Measurements from ENCODE around the gene MAP1B. TPM values are rescaled to one million over a fixed set of nuclear protein-coding genes. Genes with fewer than 3 reads are reported as not detected.

Gene MAP1B
- polyA plus RNA-seq, 1 donor from 2014 or later: 0.10 TPM

- H3K4me1 Mint-ChIP-seq: peaks cover 0 to 3% (median 0%) of the 10 kb centered on the region in 3 donors
- no peaks in the 10 kb centered on the region for H3K36me3 Mint-ChIP-seq
- peak overlapping the region in 1 of 4 donors; percentile 12 for H3K4me3 Mint-ChIP-seq
- no peaks in the 10 kb centered on the region for H3K9me3 Mint-ChIP-seq
- H3K27me3 Mint-ChIP-seq: peaks cover 24% of the 10 kb centered on the region
- H3K27ac Mint-ChIP-seq: no peak overlapping the region
These were observed 5.1 kb downstream of the MAP1B start for GRCh38 chr5:72112389-72112788.

GRCh38 chr5:72114629-72115028 lies 7.4 kb downstream of the MAP1B start:
- no peaks in the 10 kb centered on the region for H3K9me3 Mint-ChIP-seq
- no peaks in the 10 kb centered on the region for H3K4me1 Mint-ChIP-seq
- H3K27ac Mint-ChIP-seq: no peak overlapping the region
- H3K27me3 Mint-ChIP-seq: peaks cover 8% of the 10 kb centered on the region
- no peak overlapping the region for H3K4me3 Mint-ChIP-seq
- no peaks in the 10 kb centered on the region for H3K36me3 Mint-ChIP-seq

GRCh38 chr5:72115296-72115695 lies 8.0 kb downstream of the MAP1B start:
- Mint-ChIP-seq H3K4me1 (no peaks in the 10 kb centered on the region), H3K4me3 (no peak overlapping the region), H3K36me3 (no peaks in the 10 kb centered on the region), H3K9me3 (no peaks in the 10 kb centered on the region), H3K27ac (no peak overlapping the region), H3K27me3 (peaks cover 5% of the 10 kb centered on the region)

- no peaks in the 10 kb centered on the region for H3K36me3 Mint-ChIP-seq
- no peaks in the 10 kb centered on the region for H3K9me3 Mint-ChIP-seq
- no peak overlapping the region for H3K4me3 Mint-ChIP-seq
- H3K27ac Mint-ChIP-seq: no peak overlapping the region
- peaks cover 7% of the 10 kb centered on the region for H3K27me3 Mint-ChIP-seq
- no peaks in the 10 kb centered on the region for H3K4me1 Mint-ChIP-seq
These were observed 10.0 kb downstream of the MAP1B start for GRCh38 chr5:72117307-72117706.

GRCh38 chr5:72121052-72121779 lies 13.9 kb downstream of the MAP1B start:
- H3K4me1 Mint-ChIP-seq: no peaks in the 10 kb centered on the region
- peaks cover 15% of the 10 kb centered on the region for H3K27me3 Mint-ChIP-seq
- no peak overlapping the region for H3K27ac Mint-ChIP-seq
- no peaks in the 10 kb centered on the region for H3K9me3 Mint-ChIP-seq
- no peak overlapping the region for H3K4me3 Mint-ChIP-seq
- no peaks in the 10 kb centered on the region for H3K36me3 Mint-ChIP-seq

GRCh38 chr5:72121780-72122445 lies 14.6 kb downstream of the MAP1B start:
- Mint-ChIP-seq H3K4me3 (no peak overlapping the region), H3K27ac (no peak overlapping the region), H3K4me1 (no peaks in the 10 kb centered on the region), H3K36me3 (no peaks in the 10 kb centered on the region), H3K27me3 (peaks cover 11% of the 10 kb centered on the region), H3K9me3 (no peaks in the 10 kb centered on the region)

- peaks cover 11% of the 10 kb centered on the region for H3K27me3 Mint-ChIP-seq
- H3K9me3 Mint-ChIP-seq: no peaks in the 10 kb centered on the region
- H3K4me1 Mint-ChIP-seq: no peaks in the 10 kb centered on the region
- H3K27ac Mint-ChIP-seq: no peak overlapping the region
- no peak overlapping the region for H3K4me3 Mint-ChIP-seq
- no peaks in the 10 kb centered on the region for H3K36me3 Mint-ChIP-seq
These were observed 15.3 kb downstream of the MAP1B start for GRCh38 chr5:72122602-72123001.

- H3K36me3 Mint-ChIP-seq: no peaks in the 10 kb centered on the region
- no peak overlapping the region for H3K27ac Mint-ChIP-seq
- no peaks in the 10 kb centered on the region for H3K9me3 Mint-ChIP-seq
- H3K27me3 Mint-ChIP-seq: peaks cover 11% of the 10 kb centered on the region
- no peaks in the 10 kb centered on the region for H3K4me1 Mint-ChIP-seq
- H3K4me3 Mint-ChIP-seq: no peak overlapping the region
These were observed 16.6 kb downstream of the MAP1B start for GRCh38 chr5:72123764-72124376.

- Mint-ChIP-seq H3K4me1 (no peaks in the 10 kb centered on the region), H3K27ac (no peak overlapping the region), H3K4me3 (no peak overlapping the region), H3K9me3 (peaks cover 0 to 2% (median 0%) of the 10 kb centered on the region in 3 donors), H3K27me3 (peaks cover 14% of the 10 kb centered on the region), H3K36me3 (no peaks in the 10 kb centered on the region)
These were observed 18.1 kb downstream of the MAP1B start for GRCh38 chr5:72125271-72125940.

GRCh38 chr5:72125941-72126620 lies 18.8 kb downstream of the MAP1B start:
- no peak overlapping the region for H3K27ac Mint-ChIP-seq
- peaks cover 0 to 2% (median 0%) of the 10 kb centered on the region in 3 donors for H3K9me3 Mint-ChIP-seq
- no peak overlapping the region for H3K4me3 Mint-ChIP-seq
- peaks cover 16% of the 10 kb centered on the region for H3K27me3 Mint-ChIP-seq
- no peaks in the 10 kb centered on the region for H3K36me3 Mint-ChIP-seq
- no peaks in the 10 kb centered on the region for H3K4me1 Mint-ChIP-seq

- no peaks in the 10 kb centered on the region for H3K36me3 Mint-ChIP-seq
- H3K27me3 Mint-ChIP-seq: peaks cover 16% of the 10 kb centered on the region
- H3K4me3 Mint-ChIP-seq: no peak overlapping the region
- H3K4me1 Mint-ChIP-seq: no peaks in the 10 kb centered on the region
- no peak overlapping the region for H3K27ac Mint-ChIP-seq
- peaks cover 0 to 2% (median 0%) of the 10 kb centered on the region in 3 donors for H3K9me3 Mint-ChIP-seq
These were observed 19.5 kb downstream of the MAP1B start for GRCh38 chr5:72126796-72127195.

GRCh38 chr5:72129725-72130124 lies 22.4 kb downstream of the MAP1B start:
- no peak overlapping the region for H3K27ac Mint-ChIP-seq

GRCh38 chr5:72130351-72130761 lies 23.1 kb downstream of the MAP1B start:
- Mint-ChIP-seq H3K36me3 (no peaks in the 10 kb centered on the region), H3K27me3 (peaks cover 4% of the 10 kb centered on the region), H3K4me1 (no peaks in the 10 kb centered on the region), H3K27ac (no peak overlapping the region), H3K4me3 (no peak overlapping the region), H3K9me3 (peaks cover 0 to 2% (median 0%) of the 10 kb centered on the region in 3 donors)

More at GRCh38 chr5:72129725-72130124, 22.4 kb downstream of the MAP1B start:
- no peaks in the 10 kb centered on the region for H3K4me1 Mint-ChIP-seq
- H3K27me3 Mint-ChIP-seq: peaks cover 6% of the 10 kb centered on the region
- H3K4me3 Mint-ChIP-seq: no peak overlapping the region
- H3K9me3 Mint-ChIP-seq: peaks cover 0 to 2% (median 0%) of the 10 kb centered on the region in 3 donors
- H3K36me3 Mint-ChIP-seq: no peaks in the 10 kb centered on the region

- peaks cover 0 to 4% (median 2%) of the 10 kb centered on the region in 3 donors for H3K4me1 Mint-ChIP-seq
- peaks cover 0 to 2% (median 0%) of the 10 kb centered on the region in 3 donors for H3K9me3 Mint-ChIP-seq
- no peak overlapping the region for H3K27ac Mint-ChIP-seq
- H3K36me3 Mint-ChIP-seq: no peaks in the 10 kb centered on the region
- no peak overlapping the region for H3K4me3 Mint-ChIP-seq
- H3K27me3 Mint-ChIP-seq: peaks cover 4% of the 10 kb centered on the region
These were observed 26.1 kb downstream of the MAP1B start for GRCh38 chr5:72133212-72133990.
